Measurements from ENCODE around the gene GPRC5C. TPM values are rescaled to one million over a fixed set of nuclear protein-coding genes. Genes with fewer than 3 reads are reported as not detected.
A peak's percentile ranks its signal among the peaks of the same experiment; 100 is the strongest.

The GPRC5C gene
- total and polyA plus RNA-seq, 2 of the 8 experiments (the other 6 are each of a cell fraction or from before 2014, with no cell fraction given) = 18.3 to 55.8 TPM

GRCh38 chr17:74430706-74431567 lies 951 bp upstream of the GPRC5C start:
- Histone ChIP-seq H3K9me3 (ENCODE audit: insufficient read depth in 2 of 2, low read depth in 1 of 2, low read length in 1 of 2) (no peaks in the 10 kb centered on the region), H2BK5ac (ENCODE audit: low read depth, low read length) (peak overlapping the region; percentile 73; the same call in 1 of the 2 replicates), H3K4me1 (replicated peaks in 1 of 4; ENCODE audit: control insufficient read depth in 3 of 4, insufficient read depth in 4 of 4, low read length in 3 of 4) (peaks cover 10 to 42% (median 32%) of the 10 kb centered on the region in 4 experiments), H2AK5ac (ENCODE audit: low read depth, low read length) (peak overlapping the region; percentile 40; the same call in 1 of the 2 replicates), H2BK120ac (replicated peaks; ENCODE audit: low read depth, low read length) (no peak overlapping the region), H3K79me2 (ENCODE audit: control insufficient read depth in 1 of 2, insufficient read depth in 2 of 2, low read length in 2 of 2) (no peaks in the 10 kb centered on the region; a peak in 1 of 4 replicates), H3K4ac (replicated peaks; ENCODE audit: insufficient read length, low read depth, low read length) (peak overlapping the region; percentile 79), H3K36me3 (ENCODE audit: control insufficient read depth in 2 of 4, insufficient read depth in 4 of 4, low read length in 3 of 4) (no peaks in the 10 kb centered on the region), H4K91ac (replicated peaks; ENCODE audit: insufficient read length, low read length) (peak overlapping the region; percentile 53), H3K9ac (replicated peaks in 1 of 4; ENCODE audit: extremely low read depth in 1 of 4, low read depth in 3 of 4, low read length in 3 of 4) (peak overlapping the region in 3 of 4 experiments; percentile 58 to 72 (median 62); a peak in 5 of 7 replicates), H3K23me2 (ENCODE audit: low read depth, low read length) (peaks cover 24% of the 10 kb centered on the region), H3K27ac (ENCODE audit: low read depth, low read length) (no peak overlapping the region), H3K18ac (ENCODE audit: extremely low read depth, low read length) (peak overlapping the region; percentile 76), H2BK15ac (ENCODE audit: low read length) (peak overlapping the region; percentile 72; the same call in 1 of the 2 replicates), H3K27me3 (replicated peaks in 1 of 4; ENCODE audit: control insufficient read depth in 3 of 4, extremely low read depth in 1 of 4, insufficient read depth in 3 of 4, low read length in 3 of 4) (peaks cover 0 to 22% (median 13%) of the 10 kb centered on the region in 4 experiments; a peak in 5 of 7 replicates), H3K4me2 (ENCODE audit: insufficient read depth in 1 of 2, low read depth in 2 of 2, low read length in 2 of 2) (peak overlapping the region; percentile 96 to 100), H3K4me3 (ENCODE audit: extremely low read depth in 1 of 4, insufficient read depth in 2 of 4, low read depth in 3 of 4, low read length in 4 of 4) (peak overlapping the region; percentile 52 to 84 (median 79)), H4K5ac (ENCODE audit: insufficient read length, low read depth, low read length) (peak overlapping the region; percentile 6), H3K79me1 (ENCODE audit: low read depth, low read length) (0 out of 2 replicates have a peak, but pooled peaks cover 2% of the 10 kb centered on the region), H2AFZ (ENCODE audit: low read length) (no peak overlapping the region; the same call in 1 of the 2 replicates), H2BK20ac (ENCODE audit: low read length) (no peak overlapping the region), H3K14ac (ENCODE audit: insufficient read length) (no peak overlapping the region), H3K56ac (replicated peaks; ENCODE audit: insufficient read length, low read depth, low read length) (peak overlapping the region; percentile 19), H4K8ac (ENCODE audit: extremely low read depth, insufficient read depth, low read length) (peak overlapping the region; percentile 93; the same call in 1 of the 2 replicates), H4K20me1 (replicated peaks in 1 of 2; ENCODE audit: control insufficient read depth in 1 of 2, insufficient read depth in 2 of 2, low read length in 2 of 2) (peaks cover 0 to 2% of the 10 kb centered on the region in 2 experiments), H3K23ac (ENCODE audit: insufficient read length) (no peak overlapping the region), H2BK12ac (ENCODE audit: low read depth, low read length) (peak overlapping the region; percentile 97)
- WGBS, 2 experiments (ENCODE audit: extremely low coverage in 1 of 2, insufficient coverage in 1 of 2, insufficient read length in 1 of 2, insufficient replicate concordance in 2 of 2, low coverage in 1 of 2, low lambda C conversion rate in 2 of 2, missing lambda C conversion rate in 1 of 2) = 3% methylated on average over 53 of the region's 67 CpGs; no CpG with 5 or more reads in 1 of the 2 experiments
- FAIRE-seq (no peak), DNase-seq (ENCODE audit: low read depth in 1 of 2, low spot score in 2 of 2) (peak in 1 of 2 experiments; percentile 78)
- POLR2A ChIA-PET (ENCODE audit: partially characterized antibody) = interaction anchor here (0.7 to 2.7 kb wide), 12 partner anchors 11 to 312 kb away, joined by 3 to 8 read pairs (median 3); partner anchors contain the start of gene BTBD17
- CTCF ChIA-PET (ENCODE audit: partially characterized antibody) = interaction anchor here (0.8 to 1.4 kb wide), 8 partner anchors 13 to 52 kb away, joined by 3 to 9 read pairs (median 4); no protein-coding TSS in a partner anchor
- peak; percentile 13; the same call in 1 of the 2 replicates for TF ChIP-seq CREB1 (IDR thresholded peaks at IDR 0.05)
- TF ChIP-seq ASH2L (IDR thresholded peaks at IDR 0.05; ENCODE audit: low read length) = peak; percentile 49
- TF ChIP-seq POLR2A (IDR thresholded peaks at IDR 0.05; ENCODE audit: control extremely low read depth in 1 of 2, low read depth in 2 of 2, low read length in 2 of 2) = 0 out of 3 replicates have a peak, but pooled peaks of 1 of the 2 experiments have one; percentile 33
- peak; percentile 3; the same call in 1 of the 2 replicates for TF ChIP-seq TBP (IDR thresholded peaks at IDR 0.05; ENCODE audit: low read depth, low read length)
- 0 out of 4 replicates have a peak, but pooled peaks of 1 of the 2 experiments have one; percentile 2 for TF ChIP-seq HDAC2 (IDR thresholded peaks at IDR 0.05; ENCODE audit: borderline replicate concordance in 1 of 2, low read depth in 2 of 2, low read length in 2 of 2)
- TF ChIP-seq ATF3 (IDR thresholded peaks at IDR 0.05; ENCODE audit: insufficient read depth, low read depth, low read length) = no peak
- 0 out of 2 replicates have a peak, but pooled peaks have one; percentile 9 for TF ChIP-seq GABPA (IDR thresholded peaks at IDR 0.05; ENCODE audit: borderline replicate concordance, insufficient read depth, low read length)
- TF ChIP-seq SRF (IDR thresholded peaks at IDR 0.05; ENCODE audit: low read depth, low read length) = no peak
- peak; percentile 47 for TF ChIP-seq EZH2 (IDR thresholded peaks at IDR 0.05; ENCODE audit: low read depth, low read length, severe bottlenecking)
